ENCODE measurements around the gene EGFR. TPM values are rescaled to one million over a fixed set of nuclear protein-coding genes. Genes with fewer than 3 reads are reported as not detected.

EGFR gene
- total and polyA plus RNA-seq, 5 experiments from 2014 or later, result not detected

DNA sequence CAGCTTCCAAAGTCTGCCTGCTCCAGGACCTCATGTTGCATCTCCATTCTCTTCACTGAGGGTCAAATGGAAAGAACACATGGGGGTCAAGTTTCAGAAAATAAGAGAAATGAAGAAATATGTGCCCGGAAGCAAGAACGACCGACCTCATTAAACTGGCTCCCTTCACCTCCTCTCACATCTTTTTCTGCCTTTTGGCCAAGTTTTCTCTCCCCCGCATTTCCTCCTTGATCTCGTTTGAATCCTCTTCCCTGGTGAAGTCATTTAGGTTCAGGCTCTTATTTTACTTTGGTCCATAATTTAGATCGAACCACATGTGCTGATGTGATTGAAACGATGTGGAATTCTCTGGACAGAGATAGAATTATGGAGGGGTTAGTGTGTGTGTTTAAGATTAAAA lies 44.2 kb downstream of the EGFR start:
- POLR2A ChIA-PET, result no interaction called here
- H3K27me3 Mint-ChIP-seq, result peaks cover 3 to 35% (median 8%) of the 10 kb centered on the region in 5 donors
- peaks cover 0 to 9% (median 0%) of the 10 kb centered on the region in 9 donors for H3K9me3 Mint-ChIP-seq
- H3K4me3 Mint-ChIP-seq, result no peak overlapping the region
- ATAC-seq (no peak), DNase-seq (no peak)
- no peak overlapping the region for H3K27ac Mint-ChIP-seq
- H3K36me3 Mint-ChIP-seq, result no peaks in the 10 kb centered on the region
- no peaks in the 10 kb centered on the region for H3K4me1 Mint-ChIP-seq

DNA sequence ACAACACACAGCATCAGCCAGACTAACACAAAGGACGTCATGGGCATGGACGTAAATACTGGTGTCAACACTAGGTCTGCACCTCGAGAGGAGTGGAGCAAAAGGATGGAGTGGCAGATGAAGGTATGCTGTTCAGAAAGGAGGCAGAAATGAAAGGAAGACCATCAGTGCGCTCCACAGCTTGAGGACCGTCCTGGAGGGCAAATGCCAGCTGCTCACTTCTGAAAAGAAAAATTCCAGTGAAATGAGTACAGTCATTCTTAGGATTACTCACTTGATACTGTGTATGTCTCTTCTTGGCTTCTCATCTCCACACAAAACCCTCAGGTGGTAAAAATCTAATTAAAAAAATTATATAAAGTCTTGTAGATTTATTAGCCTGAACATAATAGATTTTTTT lies 44.8 kb downstream of the EGFR start:
- ATAC-seq (no peak), DNase-seq (no peak)
- no peaks in the 10 kb centered on the region for H3K36me3 Mint-ChIP-seq
- H3K4me1 Mint-ChIP-seq, result no peaks in the 10 kb centered on the region
- peaks cover 0 to 9% (median 0%) of the 10 kb centered on the region in 9 donors for H3K9me3 Mint-ChIP-seq
- H3K4me3 Mint-ChIP-seq, result no peak overlapping the region
- H3K27me3 Mint-ChIP-seq, result peaks cover 4 to 35% (median 8%) of the 10 kb centered on the region in 5 donors
- POLR2A ChIA-PET, result no interaction called here
- H3K27ac Mint-ChIP-seq, result no peak overlapping the region

DNA sequence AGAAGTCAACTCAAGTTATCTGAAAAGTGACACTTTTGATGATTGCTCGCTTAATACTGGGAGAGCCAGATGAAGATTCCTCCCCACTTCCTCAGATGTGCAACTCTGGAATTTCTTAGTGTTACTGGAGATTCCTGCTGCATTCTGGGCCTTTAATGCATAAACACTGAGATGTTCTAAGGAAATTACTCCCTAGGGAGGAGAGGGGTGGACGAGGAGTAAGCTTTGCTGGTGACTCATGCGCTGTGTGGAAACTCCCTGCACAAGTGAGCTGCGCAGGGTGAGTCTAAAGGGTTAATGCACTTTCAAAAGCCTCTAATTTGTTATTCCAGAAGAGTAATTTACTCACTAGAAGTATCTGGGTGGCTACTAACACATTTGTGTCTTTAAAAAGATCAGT lies 46.3 kb downstream of the EGFR start:
- POLR2A ChIA-PET, result no interaction called here
- Mint-ChIP-seq H3K4me3 (no peak overlapping the region), H3K36me3 (no peaks in the 10 kb centered on the region), H3K4me1 (no peaks in the 10 kb centered on the region), H3K9me3 (peaks cover 0 to 9% (median 0%) of the 10 kb centered on the region in 9 donors), H3K27me3 (peaks cover 6 to 35% (median 10%) of the 10 kb centered on the region in 5 donors), H3K27ac (no peak overlapping the region)
- DNase-seq, result no peak
- ATAC-seq, result no peak

DNA sequence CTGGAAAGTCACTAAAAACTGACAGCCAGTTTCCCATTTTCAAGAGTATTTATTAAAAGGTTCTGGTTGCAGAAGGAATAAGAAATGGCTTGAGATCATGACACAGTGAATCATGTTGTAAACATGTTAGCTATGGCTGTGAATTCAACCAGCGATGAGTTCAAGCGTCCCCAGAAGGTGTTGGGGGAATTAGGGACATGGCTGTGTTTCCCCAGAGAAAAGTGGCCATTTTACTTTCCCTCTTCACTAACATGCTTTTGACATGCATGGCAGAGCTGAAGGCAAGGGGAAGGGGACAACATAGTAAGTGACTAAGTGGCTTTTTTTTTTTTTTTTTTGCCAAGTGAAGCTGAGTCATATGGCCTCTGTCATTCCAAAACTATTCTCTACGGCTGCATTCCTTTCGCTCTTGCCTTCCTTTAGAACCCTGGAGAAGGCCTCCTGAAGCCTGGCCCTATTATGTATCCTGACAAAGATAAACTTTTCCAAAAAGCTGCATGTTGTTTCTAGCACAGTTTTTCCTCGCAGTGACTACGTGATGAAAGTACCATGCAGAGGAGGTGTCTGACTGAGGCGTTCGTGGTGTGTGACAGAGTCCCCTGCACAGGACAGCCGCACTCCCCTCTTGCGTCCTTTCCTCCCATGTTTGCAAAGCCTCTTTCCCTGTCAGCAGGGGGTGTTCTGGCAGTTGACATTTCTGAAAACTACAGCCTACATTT lies 46.9 kb downstream of the EGFR start:
- no peak overlapping the region for H3K27ac Mint-ChIP-seq
- H3K9me3 Mint-ChIP-seq, result peaks cover 0 to 5% (median 0%) of the 10 kb centered on the region in 9 donors
- ATAC-seq, result no peak
- H3K27me3 Mint-ChIP-seq, result peaks cover 6 to 35% (median 10%) of the 10 kb centered on the region in 5 donors
- no peak overlapping the region for H3K4me3 Mint-ChIP-seq
- POLR2A ChIA-PET, result no interaction called here
- no peaks in the 10 kb centered on the region for H3K4me1 Mint-ChIP-seq
- no peaks in the 10 kb centered on the region for H3K36me3 Mint-ChIP-seq
- no peak for DNase-seq

DNA sequence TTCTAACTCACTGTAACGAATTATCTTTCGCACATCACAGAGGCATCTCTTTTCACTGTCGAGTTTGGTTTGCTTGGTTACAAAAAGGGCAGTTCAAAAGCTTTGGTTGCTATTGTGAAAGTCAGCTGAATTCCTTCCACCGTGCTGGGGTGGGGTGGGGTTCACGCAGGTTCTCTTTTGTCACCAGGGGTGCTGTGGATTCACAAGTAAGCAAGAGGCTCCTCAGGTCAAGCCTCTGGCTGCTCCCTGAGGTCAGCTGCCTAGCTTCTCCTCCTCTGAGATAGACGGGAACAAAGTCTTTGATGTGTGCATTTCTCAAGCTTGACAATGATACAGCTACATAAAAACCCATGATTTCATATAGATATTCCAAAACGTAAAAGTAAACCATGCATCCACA lies 47.7 kb downstream of the EGFR start:
- H3K9me3 Mint-ChIP-seq, result peaks cover 0 to 5% (median 0%) of the 10 kb centered on the region in 9 donors
- H3K4me1 Mint-ChIP-seq, result no peaks in the 10 kb centered on the region
- ATAC-seq (no peak), DNase-seq (no peak)
- H3K27ac Mint-ChIP-seq, result no peak overlapping the region
- no peaks in the 10 kb centered on the region for H3K36me3 Mint-ChIP-seq
- POLR2A ChIA-PET, result no interaction called here
- peaks cover 7 to 31% (median 10%) of the 10 kb centered on the region in 5 donors for H3K27me3 Mint-ChIP-seq
- no peak overlapping the region for H3K4me3 Mint-ChIP-seq

DNA sequence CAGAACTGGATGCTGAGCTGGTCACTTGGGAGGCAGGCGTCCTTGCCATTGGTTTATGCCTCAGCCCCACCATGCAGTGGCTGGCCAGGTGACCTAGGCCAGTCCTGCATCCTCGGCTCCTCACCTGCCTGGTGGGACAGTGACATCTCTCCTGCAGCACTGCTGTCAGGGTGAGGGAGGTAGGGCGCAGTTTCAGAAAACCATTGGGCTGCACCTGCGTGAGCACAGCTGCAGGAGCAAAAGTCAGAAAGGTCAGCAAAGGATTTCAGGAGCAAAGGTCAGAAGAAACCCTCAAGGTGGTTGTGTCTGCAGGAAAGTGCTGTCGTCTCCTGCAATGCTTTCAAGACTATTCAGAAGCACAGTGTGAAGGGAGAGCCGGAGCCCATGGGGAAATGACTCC lies 48.1 kb downstream of the EGFR start:
- H3K27me3 Mint-ChIP-seq, result peaks cover 7 to 27% (median 10%) of the 10 kb centered on the region in 5 donors
- no peaks in the 10 kb centered on the region for H3K36me3 Mint-ChIP-seq
- POLR2A ChIA-PET, result no interaction called here
- peaks cover 0 to 5% (median 0%) of the 10 kb centered on the region in 9 donors for H3K9me3 Mint-ChIP-seq
- H3K27ac Mint-ChIP-seq, result no peak overlapping the region
- ATAC-seq (no peak), DNase-seq (no peak)
- no peaks in the 10 kb centered on the region for H3K4me1 Mint-ChIP-seq
- no peak overlapping the region for H3K4me3 Mint-ChIP-seq

DNA sequence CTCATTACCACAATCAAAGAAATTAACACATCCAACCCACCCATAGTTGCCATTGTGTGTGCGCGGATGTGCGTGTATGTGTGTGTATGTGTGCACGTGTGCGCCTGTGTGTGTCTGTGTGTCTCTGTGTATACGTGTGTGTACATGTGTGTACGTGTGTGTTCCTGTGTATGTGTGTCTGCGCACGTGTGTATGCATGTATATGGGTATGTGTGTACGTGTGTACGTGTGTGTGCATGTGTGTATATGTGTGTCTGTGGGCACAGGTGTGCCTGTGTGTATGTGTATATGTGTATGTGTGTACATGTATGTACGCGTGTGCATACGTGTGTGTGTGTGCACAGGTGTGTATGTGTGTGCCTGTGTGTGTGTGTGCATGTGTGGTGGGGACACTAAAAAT lies 48.9 kb downstream of the EGFR start:
- Mint-ChIP-seq H3K36me3 (no peaks in the 10 kb centered on the region), H3K27me3 (peaks cover 7 to 19% (median 8%) of the 10 kb centered on the region in 5 donors), H3K4me1 (no peaks in the 10 kb centered on the region), H3K9me3 (peaks cover 0 to 5% (median 0%) of the 10 kb centered on the region in 9 donors), H3K27ac (no peak overlapping the region), H3K4me3 (no peak overlapping the region)
- ATAC-seq (no peak), DNase-seq (no peak)
- POLR2A ChIA-PET, result no interaction called here

DNA sequence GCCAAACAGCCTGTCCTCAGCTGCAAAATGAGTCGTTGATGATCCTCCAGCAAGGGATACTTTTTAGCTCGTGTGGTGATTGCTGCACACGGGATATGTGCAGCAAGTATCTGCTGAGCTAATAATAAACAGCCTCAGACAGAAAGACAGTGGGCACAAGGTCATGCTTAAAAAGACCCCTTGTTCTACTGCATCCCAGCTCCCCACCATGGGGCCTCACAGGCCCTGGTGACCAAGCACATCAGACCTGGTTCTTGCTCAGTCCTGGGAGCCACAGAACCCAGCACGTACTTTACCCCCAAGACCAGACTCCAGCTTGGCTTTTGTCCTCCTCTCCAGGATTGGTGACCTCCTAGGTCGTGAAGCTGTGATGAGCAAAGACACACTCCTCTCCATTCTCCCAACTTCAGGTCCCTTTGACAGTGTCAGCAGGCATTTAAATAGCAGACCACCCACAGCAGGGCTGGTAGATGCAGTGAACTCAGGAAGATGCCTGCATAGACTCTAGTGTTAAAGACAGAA lies 50.5 kb downstream of the EGFR start:
- H3K27ac Mint-ChIP-seq, result no peak overlapping the region
- H3K4me1 Mint-ChIP-seq, result peaks cover 0 to 5% (median 0%) of the 10 kb centered on the region in 4 donors
- DNase-seq (no peak), ATAC-seq (no peak)
- POLR2A ChIA-PET, result no interaction called here
- H3K36me3 Mint-ChIP-seq, result no peaks in the 10 kb centered on the region
- H3K27me3 Mint-ChIP-seq, result peaks cover 5 to 10% (median 8%) of the 10 kb centered on the region in 5 donors
- H3K9me3 Mint-ChIP-seq, result peaks cover 0 to 2% (median 0%) of the 10 kb centered on the region in 9 donors
- no peak overlapping the region for H3K4me3 Mint-ChIP-seq

DNA sequence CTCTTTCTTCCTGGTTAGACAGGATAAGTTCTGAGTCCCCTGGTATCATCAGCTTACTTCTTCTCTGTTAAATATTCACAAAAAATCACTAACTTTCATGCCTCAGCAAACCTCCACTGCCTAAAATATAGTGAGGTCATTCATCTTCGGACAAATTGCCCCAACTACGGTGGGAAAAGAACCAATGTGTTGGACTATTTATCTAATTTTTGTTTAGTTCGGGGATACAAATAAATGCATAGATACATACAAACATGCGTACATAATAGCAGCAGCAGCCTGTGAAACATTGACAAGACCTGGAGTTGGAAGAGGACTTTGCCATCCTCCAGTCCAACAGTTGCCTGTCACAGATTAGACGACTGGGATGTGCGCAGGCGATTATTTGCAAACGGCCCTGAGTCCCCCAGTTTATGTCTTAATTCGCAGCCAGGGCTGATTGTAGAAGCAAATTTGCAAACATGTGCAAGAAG lies 51.5 kb downstream of the EGFR start:
- POLR2A ChIA-PET, result no interaction called here
- no peaks in the 10 kb centered on the region for H3K36me3 Mint-ChIP-seq
- no peak overlapping the region for H3K27ac Mint-ChIP-seq
- peaks cover 0 to 2% (median 0%) of the 10 kb centered on the region in 9 donors for H3K9me3 Mint-ChIP-seq
- peaks cover 0 to 5% (median 0%) of the 10 kb centered on the region in 4 donors for H3K4me1 Mint-ChIP-seq
- H3K27me3 Mint-ChIP-seq, result peaks cover 3 to 10% (median 7%) of the 10 kb centered on the region in 5 donors
- ATAC-seq (no peak), DNase-seq (no peak)
- no peak overlapping the region for H3K4me3 Mint-ChIP-seq

DNA sequence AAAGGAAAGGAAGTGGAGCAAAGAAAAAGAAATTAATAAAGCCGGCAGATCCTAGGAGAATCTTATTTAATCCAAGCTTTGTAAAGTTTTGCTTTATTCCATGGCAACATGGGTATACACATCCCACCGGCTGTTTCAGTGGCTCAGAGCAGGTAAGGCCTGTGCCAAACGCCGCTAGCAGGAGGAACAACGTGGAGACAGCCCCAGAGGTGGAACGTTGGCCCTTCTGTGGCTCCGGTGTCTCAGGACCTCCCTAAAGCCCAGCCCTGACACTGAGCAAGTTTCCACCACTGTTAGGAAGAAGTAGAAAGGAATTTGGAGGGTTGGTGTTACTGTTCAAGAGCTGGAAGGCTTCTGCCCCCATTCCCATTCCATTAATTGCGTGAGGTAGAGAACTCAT lies 52.0 kb downstream of the EGFR start:
- H3K27me3 Mint-ChIP-seq, result peaks cover 3 to 10% (median 7%) of the 10 kb centered on the region in 5 donors
- peaks cover 0 to 2% (median 0%) of the 10 kb centered on the region in 9 donors for H3K9me3 Mint-ChIP-seq
- H3K27ac Mint-ChIP-seq, result no peak overlapping the region
- H3K4me3 Mint-ChIP-seq, result no peak overlapping the region
- DNase-seq, result no peak
- no peaks in the 10 kb centered on the region for H3K36me3 Mint-ChIP-seq
- peaks cover 0 to 5% (median 0%) of the 10 kb centered on the region in 4 donors for H3K4me1 Mint-ChIP-seq
- no peak for ATAC-seq
- POLR2A ChIA-PET, result no interaction called here

DNA sequence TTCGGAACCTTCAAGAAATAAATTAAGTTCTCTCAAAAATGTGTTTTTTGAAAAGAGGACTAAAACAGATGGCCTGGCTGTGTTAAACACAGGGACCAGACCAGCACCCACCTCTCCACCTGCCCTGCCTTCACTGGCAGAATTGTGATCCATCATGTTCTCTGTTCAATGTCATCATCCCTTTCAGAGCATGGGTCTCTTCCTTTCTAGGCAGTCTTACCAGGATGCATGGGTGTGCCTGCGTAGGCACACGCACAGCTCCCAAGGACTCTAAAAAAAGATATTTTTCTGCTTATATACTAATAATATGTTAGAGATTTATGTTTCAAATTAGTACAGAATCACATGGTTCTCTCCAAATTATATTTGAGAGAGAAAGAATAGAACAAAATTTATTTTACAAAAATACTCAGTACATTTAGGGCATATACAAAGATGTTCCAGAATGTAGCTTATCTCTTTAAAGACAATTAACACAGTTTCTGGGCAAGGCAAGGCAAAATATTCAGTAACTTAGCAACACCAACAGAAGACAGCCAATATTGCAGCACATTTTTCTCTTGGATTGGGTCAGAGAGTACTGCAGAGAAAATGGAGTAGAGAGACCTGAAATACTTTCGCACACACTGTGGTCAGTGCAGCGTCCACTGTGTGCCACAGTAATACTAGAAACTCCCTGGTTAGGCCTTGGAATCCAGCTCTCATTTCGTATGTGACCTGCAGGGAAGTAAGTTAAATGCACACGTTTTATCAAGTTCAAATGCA lies 52.8 kb downstream of the EGFR start:
- H3K27me3 Mint-ChIP-seq, result peaks cover 3 to 10% (median 6%) of the 10 kb centered on the region in 5 donors
- no peak overlapping the region for H3K4me3 Mint-ChIP-seq
- H3K4me1 Mint-ChIP-seq, result peaks cover 0 to 5% (median 0%) of the 10 kb centered on the region in 4 donors
- H3K36me3 Mint-ChIP-seq, result no peaks in the 10 kb centered on the region
- peaks cover 0 to 2% (median 0%) of the 10 kb centered on the region in 9 donors for H3K9me3 Mint-ChIP-seq
- POLR2A ChIA-PET, result no interaction called here
- H3K27ac Mint-ChIP-seq, result no peak overlapping the region
- ATAC-seq (no peak), DNase-seq (no peak)

DNA sequence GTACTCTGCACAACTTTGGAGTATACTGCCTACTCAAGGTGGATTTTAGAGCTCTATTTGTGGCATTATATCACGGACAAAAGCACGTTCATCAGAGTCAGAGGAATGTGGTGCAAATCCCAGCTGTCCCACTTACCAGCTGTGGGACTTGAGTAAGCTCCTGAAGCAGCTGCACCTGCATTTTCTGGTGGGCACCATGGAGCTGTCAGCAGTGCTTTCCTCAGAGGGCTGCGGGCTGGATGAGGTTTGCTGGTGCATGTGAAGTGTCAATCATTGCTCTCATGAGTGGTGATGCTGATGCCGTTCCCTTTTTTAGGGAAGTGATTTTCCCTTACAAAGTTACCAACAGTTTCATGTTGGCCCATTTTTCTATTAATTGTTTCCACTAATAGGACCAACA lies 53.4 kb downstream of the EGFR start:
- no peaks in the 10 kb centered on the region for H3K36me3 Mint-ChIP-seq
- H3K27ac Mint-ChIP-seq, result no peak overlapping the region
- DNase-seq, result no peak
- H3K4me3 Mint-ChIP-seq, result no peak overlapping the region
- ATAC-seq, result no peak
- no peaks in the 10 kb centered on the region for H3K9me3 Mint-ChIP-seq
- peaks cover 0 to 5% (median 0%) of the 10 kb centered on the region in 4 donors for H3K4me1 Mint-ChIP-seq
- peaks cover 0 to 10% (median 4%) of the 10 kb centered on the region in 5 donors for H3K27me3 Mint-ChIP-seq
- POLR2A ChIA-PET, result no interaction called here

DNA sequence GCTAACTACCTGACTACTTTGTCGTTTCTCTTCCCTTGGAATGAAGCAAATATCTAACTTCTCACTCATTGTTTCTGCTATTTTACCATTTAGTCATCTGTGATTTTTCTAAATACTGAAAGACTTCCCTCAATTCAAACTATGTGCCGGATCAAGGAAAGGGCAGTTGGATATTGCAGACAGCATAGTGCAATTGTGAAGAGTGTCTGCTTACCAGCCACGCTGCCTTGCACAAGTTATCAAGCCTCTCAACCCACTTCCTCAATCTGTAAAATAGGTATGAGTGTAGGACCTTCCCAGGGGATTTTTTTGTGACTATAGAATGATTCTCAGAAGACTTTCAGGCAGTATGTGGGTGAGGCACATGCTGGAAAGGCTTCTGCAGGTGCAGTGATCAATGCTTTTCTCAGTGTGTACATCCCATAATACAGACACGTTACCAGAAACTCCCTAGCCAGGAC lies 54.3 kb downstream of the EGFR start:
- Mint-ChIP-seq H3K9me3 (no peaks in the 10 kb centered on the region), H3K36me3 (no peaks in the 10 kb centered on the region), H3K27me3 (peaks cover 0 to 9% (median 7%) of the 10 kb centered on the region in 5 donors), H3K4me3 (no peak overlapping the region), H3K4me1 (peaks cover 0 to 5% (median 0%) of the 10 kb centered on the region in 4 donors), H3K27ac (peak overlapping the region in 1 of 10 donors; percentile 32)
- ATAC-seq, result no peak
- POLR2A ChIA-PET, result no interaction called here
- DNase-seq, result no peak

Measured in naive thymus-derived CD8-positive, alpha-beta T cell (primary cell).